Measurements from ENCODE around the gene SF3A1. TPM values are rescaled to one million over a fixed set of nuclear protein-coding genes. Genes with fewer than 3 reads are reported as not detected.

Gene SF3A1
- total RNA-seq, 1 experiment from 2014 or later: 272 TPM

GRCh38 chr22:30386960-30387827, 30.5 kb upstream of the SF3A1 start, which contains the start of gene RNF215:
RNF215 (minus strand) TSS chr22:30387411; CDS start chr22:30387313, 98 bp downstream.
- peaks cover 14% of the 10 kb centered on the region for H3K4me1 Mint-ChIP-seq
- H3K27ac Mint-ChIP-seq: peak within 1 kb of the TSS; percentile 96
- peak within 1 kb of the TSS; percentile 79 for H3K4me3 Mint-ChIP-seq
- ChIA-PET POLR2A (interaction anchor here (0.8 to 1.2 kb wide), 4 partner anchors 31 to 99 kb away, joined by 3 to 11 read pairs (median 6); partner anchors contain the start of genes CASTOR1, CCDC157 and SF3A1), CTCF (interaction anchor here (0.6 to 8.0 kb wide), 40 partner anchors 8 to 598 kb away, joined by 3 to 149 read pairs (median 4); partner anchors contain the start of genes CASTOR1, CCDC157, MORC2 and MTFP1)
- DNase-seq (ENCODE audit: low spot score): peak; percentile 96
- peaks cover 14% of the 10 kb centered on the region for H3K9me3 Mint-ChIP-seq
- peaks cover 11% of the 10 kb centered on the region for H3K27me3 Mint-ChIP-seq (ENCODE audit: low read depth)
- TF ChIP-seq USF1 (CRISPR knock-in tag; IDR thresholded peaks at IDR 0.05): no peak
- 0 out of 2 replicates have a peak, but pooled peaks have one; percentile 25 for TF ChIP-seq NFE2L1 (CRISPR knock-in tag; IDR thresholded peaks at IDR 0.05)
- peak; percentile 80 for TF ChIP-seq SP1 (CRISPR knock-in tag; conservative IDR thresholded peaks at IDR 0.05)
- 0 out of 2 replicates have a peak, but pooled peaks have one; percentile 21 for TF ChIP-seq USF2 (CRISPR knock-in tag; IDR thresholded peaks at IDR 0.05)
- TF ChIP-seq CTCF (IDR thresholded peaks at IDR 0.05): peak; percentile 96
- ATAC-seq: peak; percentile 83
- H3K36me3 Mint-ChIP-seq: peaks cover 9% of the 10 kb centered on the region

GRCh38 chr22:30386608-30386959, 29.9 kb upstream of the SF3A1 start:
- DNase-seq (ENCODE audit: low spot score) (no peak), ATAC-seq (no peak)
- CTCF ChIA-PET: interaction anchor here (1.0 to 8.0 kb wide), 12 partner anchors 11 to 582 kb away, joined by 3 to 109 read pairs (median 8); partner anchors contain the start of genes CASTOR1, CCDC157, MORC2 and SEC14L2
- no peak overlapping the region for H3K27ac Mint-ChIP-seq
- H3K36me3 Mint-ChIP-seq: peaks cover 9% of the 10 kb centered on the region
- H3K9me3 Mint-ChIP-seq: peaks cover 14% of the 10 kb centered on the region
- H3K4me3 Mint-ChIP-seq: peak overlapping the region; percentile 79
- TF ChIP-seq ZNF423 (CRISPR knock-in tag; IDR thresholded peaks at IDR 0.05) (no peak), ZNF138 (CRISPR knock-in tag; conservative IDR thresholded peaks at IDR 0.05) (no peak), ELF4 (CRISPR knock-in tag; IDR thresholded peaks at IDR 0.05; ENCODE audit: low read depth) (no peak), GRHL2 (CRISPR knock-in tag; IDR thresholded peaks at IDR 0.05; ENCODE audit: insufficient replicate concordance, severe bottlenecking) (no peak)
- H3K27me3 Mint-ChIP-seq (ENCODE audit: low read depth): peaks cover 11% of the 10 kb centered on the region
- peaks cover 12% of the 10 kb centered on the region for H3K4me1 Mint-ChIP-seq
- POLR2A ChIA-PET: interaction anchor here (1.2 to 1.4 kb wide), 2 partner anchors 37 to 60 kb away, joined by 3 to 11 read pairs; partner anchors contain the start of gene TBC1D10A

- Mint-ChIP-seq H3K27ac (peak overlapping the region; percentile 70; the same call in 1 of the 2 replicates), H3K4me3 (peak overlapping the region; percentile 79), H3K36me3 (peaks cover 8% of the 10 kb centered on the region), H3K27me3 (ENCODE audit: low read depth) (peaks cover 9% of the 10 kb centered on the region; the same call in 1 of the 2 replicates), H3K4me1 (peaks cover 7% of the 10 kb centered on the region), H3K9me3 (peaks cover 7% of the 10 kb centered on the region)
- DNase-seq (ENCODE audit: low spot score): no peak
- ATAC-seq: no peak
- CTCF ChIA-PET: interaction anchor here (0.8 to 8.0 kb wide), 8 partner anchors 11 to 381 kb away, joined by 3 to 109 read pairs (median 4); partner anchors contain the start of genes CASTOR1, MTFP1 and SEC14L2
- POLR2A ChIA-PET: interaction anchor here (0.5 to 1.4 kb wide), 2 partner anchors 56 to 60 kb away, joined by 3 to 5 read pairs; partner anchors contain the start of gene TBC1D10A
- TF ChIP-seq E2F5 (CRISPR knock-in tag; IDR thresholded peaks at IDR 0.05) (no peak), JAZF1 (CRISPR knock-in tag; IDR thresholded peaks at IDR 0.05) (no peak), ZNF423 (CRISPR knock-in tag; IDR thresholded peaks at IDR 0.05) (no peak), AR (CRISPR knock-in tag; IDR thresholded peaks at IDR 0.05) (no peak), SP1 (CRISPR knock-in tag; conservative IDR thresholded peaks at IDR 0.05) (no peak), JUN (CRISPR knock-in tag; IDR thresholded peaks at IDR 0.05) (no peak), CTCF (IDR thresholded peaks at IDR 0.05) (no peak), GABPB1 (CRISPR knock-in tag; IDR thresholded peaks at IDR 0.05) (no peak), FOXK1 (CRISPR knock-in tag; IDR thresholded peaks at IDR 0.05) (no peak), ZNF425 (CRISPR knock-in tag; conservative IDR thresholded peaks at IDR 0.05) (no peak)
Measured at GRCh38 chr22:30385942-30386341, 29.2 kb upstream of the SF3A1 start.
